Measurements from ENCODE around the gene ABCA7.

The ABCA7 gene

GRCh38 chr19:1090731-1091543 lies 51.0 kb downstream of the ABCA7 start:
- no peak for DNase-seq

GRCh38 chr19:1091544-1092175 lies 51.8 kb downstream of the ABCA7 start:
- no peak for DNase-seq

GRCh38 chr19:1093330-1093729 lies 53.4 kb downstream of the ABCA7 start:
- DNase-seq = no peak

- no peak for DNase-seq
Measured at GRCh38 chr19:1093811-1094553, 54.1 kb downstream of the ABCA7 start.

- DNase-seq = no peak
Measured at GRCh38 chr19:1094655-1094977, 54.7 kb downstream of the ABCA7 start.

- DNase-seq = peak; percentile 97
Measured at GRCh38 chr19:1094978-1095701, 55.2 kb downstream of the ABCA7 start, which contains the start of gene POLR2E. POLR2E (minus strand) TSS chr19:1095375; CDS start chr19:1095315, 60 bp downstream.

- DNase-seq = peak; percentile 69
Measured at GRCh38 chr19:1097810-1098176, 57.9 kb downstream of the ABCA7 start.

GRCh38 chr19:1098177-1099051 lies 58.5 kb downstream of the ABCA7 start:
- peak; percentile 93 for DNase-seq

- DNase-seq = no peak
Measured at GRCh38 chr19:1101337-1101698, 61.4 kb downstream of the ABCA7 start.

- DNase-seq = no peak
Measured at GRCh38 chr19:1102407-1103131, 62.7 kb downstream of the ABCA7 start.

GRCh38 chr19:1103132-1103707 lies 63.3 kb downstream of the ABCA7 start:
- no peak for DNase-seq

GRCh38 chr19:1103708-1104310 lies 63.9 kb downstream of the ABCA7 start, which contains the start of gene GPX4:
GPX4 (plus strand) TSS chr19:1103994; CDS start chr19:1104044, 50 bp downstream.
- DNase-seq = peak; percentile 99

- DNase-seq = peak; percentile 69
Measured at GRCh38 chr19:1104311-1105007, 64.6 kb downstream of the ABCA7 start.

GRCh38 chr19:1105008-1105872 lies 65.3 kb downstream of the ABCA7 start:
- DNase-seq = no peak

- DNase-seq = no peak
Measured at GRCh38 chr19:1105873-1106840, 66.2 kb downstream of the ABCA7 start.

GRCh38 chr19:1106841-1107660 lies 67.1 kb downstream of the ABCA7 start:
- DNase-seq = no peak
